T-cell (primary cell): Measurements from ENCODE around the gene KCNK5. TPM values are rescaled to one million over a fixed set of nuclear protein-coding genes. Genes with fewer than 3 reads are reported as not detected.
A peak's percentile ranks its signal among the peaks of the same experiment; 100 is the strongest.

Experiments
- ATAC-seq, 4 experiments: fragments of 200-7000 bp in 3 of 4; fragments of 150-1000 bp in 1 of 4; cut with Tn5 transposase; replicated peaks in 1 of 4; 1 replicate in 3 of 4; 2 replicates in 1 of 4; pipeline ENCODE4 v1.10.0; 2021; ENCODE audit warnings: moderate library complexity in 3 of 4, mild to moderate bottlenecking in 2 of 4, moderate number of reproducible peaks in 1 of 4
- CTCF ChIA-PET, 2 donors: fragments of 300-600 bp; sonication (Branson Sonifier 250); formaldehyde crosslinking; loops; one replicate each; lab custom pipeline; 2022; ENCODE audit warnings: antibody characterized with exemption in 2 of 2; lab: Charles Lee
- POLR2A ChIA-PET, 2 donors: fragments of 300-600 bp; sonication (Branson Sonifier 250); formaldehyde crosslinking; loops; one replicate each; lab custom pipeline; 2022; ENCODE audit warnings: antibody characterized with exemption in 2 of 2; lab: Charles Lee
- DNase-seq, 35 experiments: peaks; one replicate each; pipeline versions ENCODE4 v3.0.0 to v3.0.0-alpha.2; 2013 to 2023
- H3K27ac ChIP-seq: one replicate; pipeline ENCODE4 v1.5.1; 2013; ENCODE audit warnings: low read length
- H3K27me3 ChIP-seq, 2 experiments: replicated peaks in 1 of 2; 1 replicate in 1 of 2; 2 replicates in 1 of 2; pipeline versions ENCODE4 v1.6.1 to v1.7.0; 2013; ENCODE audit warnings: low read length in 1 of 2, mixed read lengths in 1 of 2; ENCODE audit not compliant: control insufficient read depth in 2 of 2, insufficient read depth in 2 of 2; ENCODE audit errors: extremely low read depth in 1 of 2
- H3K36me3 ChIP-seq, 2 donors: 1 replicate in 1 of 2; 2 replicates in 1 of 2; pipeline versions ENCODE4 v1.6.1 to v1.7.0; 2013; ENCODE audit warnings: low read length in 1 of 2; ENCODE audit not compliant: control insufficient read depth in 2 of 2, insufficient read depth in 1 of 2; ENCODE audit errors: extremely low read depth in 1 of 2
- H3K4me1 ChIP-seq, 2 experiments: 1 replicate in 1 of 2; 2 replicates in 1 of 2; pipeline versions ENCODE4 v1.6.1 to v1.7.0; 2013; ENCODE audit warnings: low read length in 2 of 2, mixed read lengths in 1 of 2; ENCODE audit not compliant: insufficient read depth in 2 of 2, control insufficient read depth in 1 of 2; ENCODE audit errors: extremely low read depth in 1 of 2
- H3K4me3 ChIP-seq, 2 donors: 1 replicate in 1 of 2; 2 replicates in 1 of 2; pipeline versions ENCODE4 v1.5.1 to v1.7.0; 2013; ENCODE audit warnings: mild to moderate bottlenecking in 2 of 2, low read length in 1 of 2, moderate library complexity in 1 of 2; ENCODE audit not compliant: control insufficient read depth in 1 of 2; ENCODE audit errors: extremely low read depth in 1 of 2
- H3K9me3 ChIP-seq: 2 replicates; pipeline ENCODE4 v1.7.0; 2013
- H3K27ac Mint-ChIP-seq, 2 donors: one replicate each; pipeline ENCODE4 v1.8.0; 2020 to 2021; ENCODE audit warnings: mild to moderate bottlenecking in 2 of 2, mixed read lengths in 2 of 2
- H3K27me3 Mint-ChIP-seq, 2 donors: one replicate each; pipeline ENCODE4 v1.8.0; 2021 to 2022; ENCODE audit warnings: mixed read lengths in 2 of 2
- H3K36me3 Mint-ChIP-seq: one replicate; pipeline ENCODE4 v1.8.0; 2021; ENCODE audit warnings: mixed read lengths
- H3K4me1 Mint-ChIP-seq, 3 donors: one replicate each; pipeline ENCODE4 v1.8.0; 2020 to 2022; ENCODE audit warnings: mixed read lengths in 3 of 3, mild to moderate bottlenecking in 1 of 3
- H3K4me3 Mint-ChIP-seq, 3 donors: one replicate each; pipeline ENCODE4 v1.8.0; 2020 to 2022; ENCODE audit warnings: mild to moderate bottlenecking in 3 of 3, mixed read lengths in 3 of 3, moderate library complexity in 3 of 3
- H3K9me3 Mint-ChIP-seq, 3 donors: one replicate each; pipeline ENCODE4 v1.8.0; 2020 to 2022; ENCODE audit warnings: mixed read lengths in 3 of 3
- WGBS: methylation state at CpG from one replicate; pipeline ENCODE4 v1.1.5; 2013; ENCODE audit warnings: missing lambda C conversion rate; ENCODE audit not compliant: insufficient coverage; 5-methylcytosine and 5-hydroxymethylcytosine counted together
- total RNA-seq, 35 experiments: library from RNA in 6 of 35; stranded (reverse) in 6 of 35; fragments of 120-200 nt in 1 of 35; gene quantifications; one replicate each; pipeline versions ENCODE4 v1.2.1 to v1.2.4 and lab custom pipeline; 2013 to 2026

KCNK5 gene
- total RNA-seq, 5 donors from 2014 or later (not counting 1 experiment from before 2014, with no cell fraction given): 0.60 to 1.1 (median 0.93) TPM

- WGBS: 80% methylated on average over 2 of the region's 8 CpGs
- no peak overlapping the region for H3K4me3 Mint-ChIP-seq
- H3K27me3 ChIP-seq: no peaks in the 10 kb centered on the region
- ChIA-PET POLR2A (no interaction called here), CTCF (no interaction called here)
- DNase-seq: no peak
- H3K4me1 Mint-ChIP-seq: no peaks in the 10 kb centered on the region
- ATAC-seq: no peak
- no peaks in the 10 kb centered on the region for H3K4me1 ChIP-seq
- no peaks in the 10 kb centered on the region for H3K27me3 Mint-ChIP-seq
- no peak overlapping the region for H3K4me3 ChIP-seq
- peaks cover 3% of the 10 kb centered on the region for H3K36me3 Mint-ChIP-seq
- no peak overlapping the region for H3K27ac ChIP-seq
- no peak overlapping the region for H3K27ac Mint-ChIP-seq
- peaks cover 6 to 17% (median 9%) of the 10 kb centered on the region in 3 donors for H3K9me3 Mint-ChIP-seq
- no peaks in the 10 kb centered on the region for H3K9me3 ChIP-seq
- no peaks in the 10 kb centered on the region for H3K36me3 ChIP-seq
These were observed 51.0 kb downstream of the KCNK5 start for GRCh38 chr6:39178235-39178634.

- H3K36me3 Mint-ChIP-seq: peaks cover 3% of the 10 kb centered on the region
- no peak overlapping the region for H3K27ac Mint-ChIP-seq
- ChIA-PET POLR2A (no interaction called here), CTCF (no interaction called here)
- Histone ChIP-seq H3K36me3 (no peaks in the 10 kb centered on the region), H3K27me3 (peaks cover 0 to 7% of the 10 kb centered on the region in 2 experiments), H3K27ac (no peak overlapping the region), H3K4me3 (no peak overlapping the region), H3K4me1 (no peaks in the 10 kb centered on the region), H3K9me3 (no peaks in the 10 kb centered on the region)
- ATAC-seq (no peak), DNase-seq (no peak)
- H3K4me1 Mint-ChIP-seq: no peaks in the 10 kb centered on the region
- H3K4me3 Mint-ChIP-seq: no peak overlapping the region
- peaks cover 6 to 17% (median 9%) of the 10 kb centered on the region in 3 donors for H3K9me3 Mint-ChIP-seq
- 60% methylated on average over 1 of the region's 1 CpG for WGBS
- no peaks in the 10 kb centered on the region for H3K27me3 Mint-ChIP-seq
These were observed 52.1 kb downstream of the KCNK5 start for GRCh38 chr6:39177130-39177529.

- peaks cover 0 to 10% of the 10 kb centered on the region in 2 experiments for H3K27me3 ChIP-seq
- H3K27ac ChIP-seq: no peak overlapping the region
- Mint-ChIP-seq H3K27ac (no peak overlapping the region), H3K36me3 (peaks cover 3% of the 10 kb centered on the region), H3K4me1 (no peaks in the 10 kb centered on the region), H3K9me3 (peaks cover 9 to 20% (median 11%) of the 10 kb centered on the region in 3 donors), H3K4me3 (no peak overlapping the region), H3K27me3 (no peaks in the 10 kb centered on the region)
- no peak for ATAC-seq
- WGBS: 0% methylated on average over 2 of the region's 6 CpGs
- H3K36me3 ChIP-seq: no peaks in the 10 kb centered on the region
- H3K4me3 ChIP-seq: no peak overlapping the region
- no peaks in the 10 kb centered on the region for H3K9me3 ChIP-seq
- ChIA-PET POLR2A (no interaction called here), CTCF (no interaction called here)
- H3K4me1 ChIP-seq: no peaks in the 10 kb centered on the region
- DNase-seq: peak in 1 of 35 experiments; percentile 6
These were observed 56.0 kb downstream of the KCNK5 start for GRCh38 chr6:39173270-39173669.

GRCh38 chr6:39172377-39172757 is 56.9 kb downstream of the KCNK5 start:
- Histone ChIP-seq H3K27me3 (peaks cover 0 to 17% of the 10 kb centered on the region in 2 experiments), H3K4me1 (no peaks in the 10 kb centered on the region), H3K4me3 (no peak overlapping the region), H3K27ac (no peak overlapping the region), H3K9me3 (no peaks in the 10 kb centered on the region), H3K36me3 (no peaks in the 10 kb centered on the region)
- Mint-ChIP-seq H3K36me3 (peaks cover 3% of the 10 kb centered on the region), H3K4me1 (no peaks in the 10 kb centered on the region), H3K27ac (no peak overlapping the region), H3K27me3 (no peaks in the 10 kb centered on the region), H3K9me3 (peaks cover 5 to 15% (median 6%) of the 10 kb centered on the region in 3 donors), H3K4me3 (no peak overlapping the region)
- ATAC-seq: no peak
- no peak for DNase-seq
- CTCF ChIA-PET: interaction anchor here in 1 of 2 donors (0.7 kb wide), 1 partner anchor 229 kb away, joined by 3 read pairs; no protein-coding TSS in a partner anchor
- WGBS: 100% methylated on average over 1 of the region's 5 CpGs
- POLR2A ChIA-PET: no interaction called here

GRCh38 chr6:39171489-39172376 is 57.5 kb downstream of the KCNK5 start:
- H3K9me3 ChIP-seq: no peaks in the 10 kb centered on the region
- ChIA-PET CTCF (interaction anchor here in 1 of 2 donors (0.7 kb wide), 1 partner anchor 228 kb away, joined by 3 read pairs; no protein-coding TSS in a partner anchor), POLR2A (no interaction called here)
- WGBS: 71% methylated on average over 2 of the region's 4 CpGs
- H3K4me3 Mint-ChIP-seq: no peak overlapping the region
- H3K4me1 Mint-ChIP-seq: peaks cover 0 to under 1% (median under 1%) of the 10 kb centered on the region in 3 donors
- ATAC-seq: no peak
- no peak overlapping the region for H3K27ac Mint-ChIP-seq
- H3K4me1 ChIP-seq: peaks cover 0 to 1% of the 10 kb centered on the region in 2 experiments
- no peaks in the 10 kb centered on the region for H3K27me3 Mint-ChIP-seq
- peaks cover 2 to 8% (median 5%) of the 10 kb centered on the region in 3 donors for H3K9me3 Mint-ChIP-seq
- peaks cover 1% of the 10 kb centered on the region for H3K36me3 Mint-ChIP-seq
- H3K4me3 ChIP-seq: no peak overlapping the region
- no peaks in the 10 kb centered on the region for H3K36me3 ChIP-seq
- H3K27me3 ChIP-seq: peaks cover 0 to 21% of the 10 kb centered on the region in 2 experiments
- no peak for DNase-seq
- H3K27ac ChIP-seq: no peak overlapping the region

GRCh38 chr6:39170860-39171259 is 58.4 kb downstream of the KCNK5 start:
- ChIA-PET POLR2A (no interaction called here), CTCF (interaction anchor here in 1 of 2 donors (0.6 kb wide), 1 partner anchor 1182 kb away, joined by 3 read pairs; no protein-coding TSS in a partner anchor)
- H3K27me3 Mint-ChIP-seq: no peaks in the 10 kb centered on the region
- DNase-seq (no peak), ATAC-seq (no peak)
- no peak overlapping the region for H3K27ac Mint-ChIP-seq
- no peaks in the 10 kb centered on the region for H3K36me3 Mint-ChIP-seq
- no peak overlapping the region for H3K27ac ChIP-seq
- 75% methylated on average over 2 of the region's 3 CpGs for whole genome bisulfite sequencing
- H3K4me1 Mint-ChIP-seq: peaks cover 0 to 6% (median 4%) of the 10 kb centered on the region in 3 donors
- peaks cover 0 to 6% (median 5%) of the 10 kb centered on the region in 3 donors for H3K9me3 Mint-ChIP-seq
- H3K4me3 ChIP-seq: no peak overlapping the region
- no peaks in the 10 kb centered on the region for H3K36me3 ChIP-seq
- peaks cover 0 to 30% of the 10 kb centered on the region in 2 experiments for H3K27me3 ChIP-seq
- no peak overlapping the region for H3K4me3 Mint-ChIP-seq
- peaks cover 0 to 8% of the 10 kb centered on the region in 2 experiments for H3K4me1 ChIP-seq
- H3K9me3 ChIP-seq: no peaks in the 10 kb centered on the region
